ENCODE results near the gene TSPAN9.

TSPAN9 gene

DNA sequence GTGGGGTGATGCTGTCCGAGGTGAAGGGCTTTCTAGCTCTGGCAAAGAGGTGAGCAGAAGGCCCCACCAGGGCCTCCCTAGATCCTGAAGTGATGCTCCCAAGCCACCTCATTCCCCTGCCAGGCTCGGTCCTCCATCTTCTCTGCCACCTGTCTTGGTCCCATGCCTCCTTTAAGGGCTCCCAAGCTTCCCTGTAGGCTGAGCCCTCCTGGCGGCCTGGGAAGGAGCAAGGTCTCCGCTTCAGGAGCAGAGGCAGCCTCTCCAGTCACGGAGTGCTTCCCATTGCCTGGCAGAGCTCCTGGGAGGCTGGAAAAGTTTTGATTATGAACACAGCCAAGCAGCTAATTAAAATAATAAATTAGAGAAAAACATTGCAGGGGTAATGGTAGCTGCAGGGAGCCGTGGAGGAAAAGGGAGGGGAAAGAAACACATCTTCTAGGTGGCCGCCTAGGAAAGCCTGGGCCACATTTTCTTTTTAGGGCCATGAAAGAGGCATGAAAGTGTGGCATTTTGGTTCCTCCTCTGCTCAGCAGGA, 253.9 kb downstream of the TSPAN9 start:
- Histone ChIP-seq H3K27ac (ENCODE audit: low read depth, low read length) (no peak overlapping the region), H3K4me3 (ENCODE audit: low read length) (no peak overlapping the region), H3K27me3 (ENCODE audit: control insufficient read depth, insufficient read depth, low read length) (no peaks in the 10 kb centered on the region), H3K9ac (ENCODE audit: low read length) (no peak overlapping the region), H3K4me1 (ENCODE audit: control insufficient read depth, insufficient read depth, low read length) (no peaks in the 10 kb centered on the region), H3K36me3 (ENCODE audit: control insufficient read depth, insufficient read depth, low read length) (no peaks in the 10 kb centered on the region)

DNA sequence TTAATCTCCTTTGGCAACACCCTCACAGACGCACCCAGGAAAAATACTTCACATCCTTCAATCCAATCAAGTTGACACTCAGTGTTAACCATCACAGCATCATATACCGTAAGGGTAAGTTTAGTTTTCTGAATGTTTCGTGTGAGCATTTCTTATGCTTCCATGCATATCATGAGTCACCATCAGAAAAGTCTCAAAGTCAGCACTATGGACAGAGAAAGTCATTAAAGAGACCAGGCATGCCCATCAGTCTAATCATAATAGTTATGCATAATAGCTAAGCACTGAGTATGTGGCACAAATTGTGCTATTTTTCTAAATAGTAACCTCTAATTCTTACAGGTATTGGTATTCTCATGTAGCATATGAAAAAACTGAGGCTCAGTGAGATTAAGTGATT, 255.0 kb downstream of the TSPAN9 start:
- no peaks in the 10 kb centered on the region for H3K36me3 ChIP-seq (ENCODE audit: control insufficient read depth, insufficient read depth, low read length)
- H3K4me3 ChIP-seq (ENCODE audit: low read length): no peak overlapping the region
- no peaks in the 10 kb centered on the region for H3K27me3 ChIP-seq (ENCODE audit: control insufficient read depth, insufficient read depth, low read length)
- H3K27ac ChIP-seq (ENCODE audit: low read depth, low read length): no peak overlapping the region
- H3K4me1 ChIP-seq (ENCODE audit: control insufficient read depth, insufficient read depth, low read length): peaks cover 6% of the 10 kb centered on the region
- no peak overlapping the region for H3K9ac ChIP-seq (ENCODE audit: low read length)

DNA sequence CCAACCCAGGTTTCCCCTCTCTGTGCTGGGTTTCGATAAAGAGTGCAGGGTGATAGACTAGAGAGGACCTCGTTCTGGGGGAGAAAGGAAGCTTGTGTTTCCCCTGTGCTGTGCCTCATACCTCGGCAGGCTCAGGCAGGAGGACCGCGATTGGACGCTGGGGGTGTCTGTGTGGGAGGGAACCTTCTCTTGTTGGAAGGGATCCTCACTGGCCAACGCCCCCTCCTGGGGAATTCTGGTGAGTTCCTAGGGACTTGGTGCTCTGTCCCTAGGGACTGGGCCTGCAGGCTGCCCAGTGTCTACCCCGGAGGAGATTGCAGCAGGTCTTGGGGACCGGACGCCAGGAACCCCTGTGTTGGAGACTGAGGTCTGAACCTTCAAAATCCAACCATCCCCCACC, 256.4 kb downstream of the TSPAN9 start:
- no peak overlapping the region for H3K9ac ChIP-seq (ENCODE audit: low read length)
- no peaks in the 10 kb centered on the region for H3K27me3 ChIP-seq (ENCODE audit: control insufficient read depth, insufficient read depth, low read length)
- no peaks in the 10 kb centered on the region for H3K36me3 ChIP-seq (ENCODE audit: control insufficient read depth, insufficient read depth, low read length)
- H3K4me3 ChIP-seq (ENCODE audit: low read length): no peak overlapping the region
- peaks cover 6% of the 10 kb centered on the region for H3K4me1 ChIP-seq (ENCODE audit: control insufficient read depth, insufficient read depth, low read length)
- H3K27ac ChIP-seq (ENCODE audit: low read depth, low read length): no peak overlapping the region

DNA sequence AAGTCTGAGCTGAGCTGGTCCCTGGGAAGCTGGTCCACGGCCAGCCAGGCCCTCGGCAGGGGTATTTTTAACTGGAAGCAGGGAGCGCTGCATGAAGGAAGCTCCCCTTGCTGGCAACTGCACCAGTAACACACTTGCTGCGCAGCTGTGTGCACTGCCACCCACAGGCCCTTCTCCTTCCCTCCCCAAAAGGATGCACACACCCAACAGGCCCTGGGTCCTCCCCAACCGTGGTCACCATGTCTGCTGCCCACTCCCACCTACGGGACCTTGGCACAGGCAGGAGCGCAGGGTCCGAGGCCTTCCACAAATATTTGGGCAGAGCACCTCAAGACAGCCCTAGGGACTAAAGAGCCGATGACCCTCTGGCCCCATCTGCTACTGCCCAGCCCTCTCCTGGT, 256.8 kb downstream of the TSPAN9 start:
- H3K36me3 ChIP-seq (ENCODE audit: control insufficient read depth, insufficient read depth, low read length): no peaks in the 10 kb centered on the region
- no peak overlapping the region for H3K9ac ChIP-seq (ENCODE audit: low read length)
- H3K27me3 ChIP-seq (ENCODE audit: control insufficient read depth, insufficient read depth, low read length): no peaks in the 10 kb centered on the region
- no peak overlapping the region for H3K4me3 ChIP-seq (ENCODE audit: low read length)
- peaks cover 6% of the 10 kb centered on the region for H3K4me1 ChIP-seq (ENCODE audit: control insufficient read depth, insufficient read depth, low read length)
- no peak overlapping the region for H3K27ac ChIP-seq (ENCODE audit: low read depth, low read length)

DNA sequence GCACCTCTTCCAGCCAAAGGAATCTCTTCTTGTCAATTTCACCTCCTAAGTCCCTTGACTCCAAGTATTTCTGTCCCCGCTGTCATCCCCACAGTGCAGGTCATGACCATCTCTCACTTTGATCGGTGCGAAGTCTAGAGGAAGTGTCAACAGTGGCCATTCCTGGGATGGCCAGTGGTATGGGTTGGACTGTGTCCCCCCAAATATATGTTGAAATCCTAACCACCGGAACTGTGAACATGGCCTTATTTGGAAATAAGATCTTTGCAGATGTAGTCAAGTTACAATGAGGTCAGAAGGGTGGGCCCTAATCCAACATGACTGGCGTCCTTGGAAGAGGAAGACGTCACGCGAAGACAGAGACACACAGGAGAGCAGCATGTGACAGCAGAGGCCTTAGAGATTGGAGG, 257.9 kb downstream of the TSPAN9 start:
- Histone ChIP-seq H3K27ac (ENCODE audit: low read depth, low read length) (no peak overlapping the region), H3K4me3 (ENCODE audit: low read length) (no peak overlapping the region), H3K36me3 (ENCODE audit: control insufficient read depth, insufficient read depth, low read length) (no peaks in the 10 kb centered on the region), H3K9ac (ENCODE audit: low read length) (no peak overlapping the region), H3K4me1 (ENCODE audit: control insufficient read depth, insufficient read depth, low read length) (peaks cover 6% of the 10 kb centered on the region), H3K27me3 (ENCODE audit: control insufficient read depth, insufficient read depth, low read length) (no peaks in the 10 kb centered on the region)
